Endometrium (tissue), 2 donors: Measurements from ENCODE around the gene SDK2.

Experiments used
- FAIRE-seq: peaks from 2 replicates; lab custom pipeline; 2012; peaks lifted over from hg19 to GRCh38; lab: Jason Lieb, UNC
- donor health status: control.
- donor health status: control.

SDK2 gene

GRCh38 chr17:73555199-73555960 is 88.9 kb downstream of the SDK2 start:
- no peak for FAIRE-seq

DNA sequence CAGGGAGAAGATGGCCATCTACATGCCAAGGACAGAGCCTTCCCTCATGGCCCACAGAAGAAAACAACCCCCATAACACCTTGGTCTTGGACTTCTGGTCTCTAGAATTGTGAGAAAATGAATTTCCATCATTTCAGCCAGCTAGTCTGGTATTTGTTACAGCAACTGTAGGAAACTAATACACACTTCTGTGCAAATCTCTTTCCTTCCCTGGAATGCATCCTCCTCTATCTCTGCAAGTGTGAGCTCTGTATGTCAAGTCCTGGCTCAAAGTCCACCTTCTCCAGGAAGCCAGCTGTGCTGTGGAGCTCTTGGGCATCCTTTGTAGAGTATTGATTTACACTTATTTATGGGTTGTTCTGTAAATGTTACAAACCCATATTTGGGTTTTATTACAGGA is 89.7 kb downstream of the SDK2 start:
- FAIRE-seq: no peak

GRCh38 chr17:73553311-73553710 is 90.9 kb downstream of the SDK2 start:
- no peak for FAIRE-seq

GRCh38 chr17:73552300-73553048 is 91.8 kb downstream of the SDK2 start:
- FAIRE-seq: no peak

DNA sequence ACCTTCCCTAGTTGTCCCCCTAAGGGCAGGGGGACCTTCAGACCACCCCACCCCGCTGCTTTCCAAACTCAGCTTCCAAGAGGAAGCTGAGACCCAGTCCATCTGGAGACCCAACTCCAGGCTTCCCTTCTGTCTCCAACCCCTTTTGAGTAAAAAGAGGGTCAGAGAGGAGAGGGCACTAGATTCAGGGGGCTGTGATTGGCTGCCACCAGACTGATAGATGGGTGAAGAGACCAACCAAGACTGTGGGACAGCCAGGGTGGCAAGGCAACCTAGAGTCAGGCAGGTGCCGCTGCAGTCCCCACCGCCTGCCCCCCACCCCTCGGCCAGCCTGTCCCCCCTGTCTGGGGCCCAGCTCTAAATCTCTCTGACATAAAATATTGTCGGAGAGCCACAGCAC is 92.5 kb downstream of the SDK2 start:
- no peak for FAIRE-seq

DNA sequence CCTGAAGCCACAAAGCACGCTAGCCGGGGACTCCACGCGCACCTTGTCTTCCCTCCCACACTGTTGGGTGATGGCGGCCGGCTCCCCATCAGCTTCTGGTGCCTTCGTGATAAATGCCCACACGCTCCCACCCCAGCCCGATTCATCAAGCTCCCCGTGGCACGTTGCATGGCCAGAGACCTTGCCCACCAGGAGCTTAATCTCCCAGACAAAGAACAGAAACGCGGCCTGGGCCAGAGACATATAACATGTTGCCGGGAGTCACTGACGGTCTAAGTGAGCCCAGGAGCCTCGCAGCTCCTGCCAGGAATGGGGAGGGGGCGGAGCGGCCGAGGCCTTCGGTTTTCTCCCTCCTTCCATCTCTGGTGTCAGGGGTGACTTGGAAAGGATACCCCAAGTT is 93.1 kb downstream of the SDK2 start:
- FAIRE-seq: no peak

- no peak for FAIRE-seq
These were observed 93.7 kb downstream of the SDK2 start for GRCh38 chr17:73550556-73550955.

GRCh38 chr17:73549841-73550430 is 94.3 kb downstream of the SDK2 start:
- no peak for FAIRE-seq

DNA sequence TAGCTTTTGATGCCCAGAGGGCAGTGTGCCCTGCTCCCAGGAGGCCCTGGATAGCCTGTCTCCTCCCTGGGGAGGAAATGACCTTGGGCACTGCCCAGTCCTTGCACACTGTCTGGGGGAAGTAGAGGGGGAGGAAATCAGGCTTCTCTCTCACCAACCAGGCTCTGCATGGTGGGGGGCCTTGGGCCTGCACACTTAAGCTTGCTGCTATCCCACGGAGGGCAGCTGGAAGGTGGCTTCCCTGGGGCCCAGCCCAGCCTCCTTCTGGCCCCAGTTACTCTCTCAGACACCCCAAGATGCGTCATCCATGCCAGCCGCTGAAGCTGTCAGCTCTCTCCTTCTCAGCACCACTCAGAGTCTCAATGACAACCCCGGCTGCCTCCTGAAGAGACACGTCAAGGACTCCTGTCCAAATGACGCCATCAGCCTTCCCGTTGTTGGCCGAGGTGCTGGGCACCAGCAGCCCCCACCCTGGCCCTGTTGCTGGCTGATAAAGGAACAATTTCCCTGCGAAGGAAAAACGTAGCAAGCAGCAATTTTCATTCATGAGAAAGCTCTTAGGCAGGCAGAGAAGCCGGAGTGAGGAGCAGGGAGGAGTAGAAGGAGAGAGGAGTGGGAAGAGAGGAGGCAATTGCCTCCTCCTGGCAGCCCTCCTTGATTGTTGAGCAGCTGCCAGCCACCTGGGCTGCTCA is 95.5 kb downstream of the SDK2 start:
- FAIRE-seq: no peak

DNA sequence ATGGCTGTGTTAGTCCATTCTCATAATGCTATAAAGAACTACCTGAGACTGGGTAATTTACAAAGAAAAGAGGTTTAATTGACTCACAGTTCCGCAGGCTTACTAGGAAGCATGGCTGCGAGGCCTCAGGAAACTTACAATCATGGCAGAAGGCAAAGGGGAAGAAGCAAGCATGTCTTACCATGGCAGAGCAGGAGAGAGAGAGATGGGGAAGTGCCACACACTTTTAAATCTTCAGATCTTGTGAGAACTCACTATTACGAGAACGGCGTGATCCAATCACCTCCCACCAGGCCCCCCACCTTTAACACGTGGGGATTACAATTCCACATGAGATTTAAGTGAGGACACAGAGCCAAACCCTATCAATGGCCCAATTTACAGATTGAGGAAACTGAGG is 96.5 kb downstream of the SDK2 start:
- FAIRE-seq: no peak

DNA sequence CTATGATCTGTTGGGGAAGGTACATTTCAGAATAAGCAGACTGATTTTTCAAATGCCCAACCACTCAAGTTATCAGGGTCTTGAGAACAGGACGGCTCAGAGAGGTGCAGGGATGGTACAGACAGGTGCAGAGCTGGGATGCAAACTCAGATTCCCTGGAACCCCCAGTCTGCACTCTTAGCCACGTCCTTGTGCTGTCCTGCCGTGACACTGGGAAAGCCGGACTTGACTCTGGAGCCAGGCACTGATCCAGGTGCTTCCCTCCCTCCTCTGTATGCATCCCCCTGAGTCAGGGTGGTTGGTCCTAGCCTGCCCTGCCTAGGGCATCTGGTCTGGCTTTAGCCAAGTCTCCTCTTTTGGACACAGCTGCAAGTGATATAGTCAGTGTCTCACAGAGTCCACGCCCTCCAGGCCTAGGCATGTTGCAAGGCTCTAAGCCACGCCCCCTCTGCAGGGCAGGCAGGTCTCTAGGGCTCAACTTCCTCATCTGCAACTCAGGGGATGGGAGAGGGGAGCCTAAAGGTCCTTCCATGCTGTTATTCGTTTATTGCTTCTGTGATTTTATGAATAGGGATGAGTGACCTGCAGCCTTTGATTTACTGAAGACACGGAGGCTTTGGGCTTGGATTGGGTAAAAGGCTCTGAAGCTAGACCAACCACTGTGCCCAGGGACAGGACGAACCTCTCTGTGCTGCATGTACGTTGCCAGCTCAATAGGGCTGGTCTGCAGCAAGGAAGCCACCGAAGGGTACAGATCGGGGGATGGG is 97.3 kb downstream of the SDK2 start:
- no peak for FAIRE-seq

- FAIRE-seq: no peak
These were observed 98.1 kb downstream of the SDK2 start for GRCh38 chr17:73546114-73546513.

DNA sequence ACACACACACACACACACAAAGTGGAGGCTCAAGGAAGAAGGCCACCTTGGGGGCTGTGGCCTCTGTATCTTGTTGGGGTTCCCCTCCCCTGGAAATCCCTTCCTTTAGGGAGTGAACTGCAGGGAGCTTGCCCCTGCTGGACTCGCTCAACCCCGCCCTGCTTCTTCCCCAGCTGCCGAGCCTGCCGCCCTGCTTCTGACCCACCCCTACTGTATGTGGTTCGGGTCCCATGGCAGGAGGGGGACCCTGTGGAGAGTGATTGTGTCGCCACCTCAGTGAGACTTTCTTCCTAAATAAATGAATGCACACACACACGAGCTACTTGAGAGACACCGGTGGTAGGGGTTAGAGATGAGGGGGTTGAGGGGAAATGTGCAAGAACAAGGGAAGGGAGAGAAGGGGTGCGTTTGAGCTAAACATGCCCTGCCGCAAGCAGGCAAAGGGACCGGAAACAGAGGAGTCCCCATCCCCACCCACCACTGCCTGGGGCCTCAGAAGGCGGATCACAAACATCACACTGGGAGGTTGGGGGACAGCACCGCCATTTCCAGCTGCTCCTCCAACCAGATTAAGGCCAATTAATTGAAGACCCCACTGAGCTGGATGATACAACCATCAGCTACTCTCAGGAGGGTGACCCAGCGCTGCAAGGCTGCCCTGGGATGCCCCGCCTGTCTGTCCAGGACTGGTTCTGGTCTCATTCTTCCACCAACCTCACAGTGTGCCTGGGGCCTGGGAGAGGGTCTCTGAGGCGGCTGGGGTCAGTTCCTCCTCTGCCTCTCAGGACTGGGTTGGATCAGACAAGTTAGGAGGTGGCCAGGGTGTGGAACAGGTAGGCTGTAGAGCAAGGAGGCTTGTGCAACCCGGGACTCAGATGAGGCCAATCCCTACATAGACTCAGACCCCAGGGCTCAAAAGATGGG is 98.9 kb downstream of the SDK2 start:
- FAIRE-seq: no peak

- no peak for FAIRE-seq
These were observed 99.9 kb downstream of the SDK2 start for GRCh38 chr17:73544333-73544732.

GRCh38 chr17:73542323-73542722 is 101.9 kb downstream of the SDK2 start:
- no peak for FAIRE-seq

DNA sequence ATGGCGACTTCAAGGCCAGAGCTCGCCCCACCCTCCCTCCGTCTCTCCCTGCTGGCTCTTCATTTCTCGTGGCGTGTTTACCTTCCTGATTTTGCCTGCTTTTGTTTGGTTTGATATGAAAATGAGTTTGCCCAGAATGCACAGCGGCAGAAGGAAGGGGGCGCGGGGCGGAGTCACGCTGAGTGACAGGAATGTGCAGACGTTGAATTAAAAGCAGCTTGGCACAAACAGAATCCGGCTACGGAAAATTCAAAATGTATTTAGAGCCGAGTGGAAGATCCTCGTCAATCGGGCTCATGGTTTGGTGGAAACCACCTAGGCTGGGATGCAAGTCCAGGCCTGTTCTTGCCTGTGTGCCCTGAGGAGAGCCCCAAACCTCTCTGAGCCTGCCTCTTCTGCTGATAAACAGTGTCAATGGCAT is 102.7 kb downstream of the SDK2 start:
- no peak for FAIRE-seq

DNA sequence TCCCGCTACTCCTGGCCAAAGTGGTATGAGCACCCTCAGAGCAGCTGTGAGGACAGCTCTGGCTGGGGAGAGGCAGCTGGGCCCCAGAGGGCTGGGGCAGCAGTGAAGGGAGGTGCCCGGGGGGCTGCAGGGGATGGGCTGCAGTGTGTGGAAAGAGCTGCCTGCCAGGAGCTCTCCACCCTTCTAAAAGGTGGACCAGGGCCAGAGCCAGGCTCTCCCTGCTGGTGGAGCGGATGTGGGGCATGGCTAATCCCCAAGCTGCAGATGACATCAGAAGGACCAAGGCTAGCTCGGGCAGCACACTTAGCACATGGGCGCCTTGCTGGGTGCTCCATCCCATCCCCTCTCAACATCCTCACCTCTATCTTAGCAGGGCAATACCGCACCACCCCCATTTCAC is 103.1 kb downstream of the SDK2 start:
- no peak for FAIRE-seq

- FAIRE-seq: no peak
These were observed 105.1 kb downstream of the SDK2 start for GRCh38 chr17:73539166-73539565.

DNA sequence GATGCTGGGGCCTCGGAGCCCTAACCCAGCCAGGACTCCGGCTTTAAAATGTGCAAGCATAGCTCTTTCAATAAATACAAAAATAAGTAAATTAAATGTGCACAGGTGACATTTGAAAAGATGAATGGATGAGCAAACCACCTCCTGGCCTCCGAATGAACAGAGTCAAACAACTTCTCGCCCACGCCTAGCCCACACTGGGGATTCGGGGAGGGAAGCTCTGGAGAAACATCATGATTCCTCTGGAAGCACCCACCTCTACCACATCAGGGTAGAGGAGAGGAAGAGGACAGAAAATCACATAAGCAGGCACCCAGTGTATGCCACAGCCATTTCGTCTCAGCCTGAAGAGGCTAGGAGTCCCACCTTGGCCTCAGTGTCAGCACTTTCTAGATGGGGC is 105.8 kb downstream of the SDK2 start:
- no peak for FAIRE-seq

DNA sequence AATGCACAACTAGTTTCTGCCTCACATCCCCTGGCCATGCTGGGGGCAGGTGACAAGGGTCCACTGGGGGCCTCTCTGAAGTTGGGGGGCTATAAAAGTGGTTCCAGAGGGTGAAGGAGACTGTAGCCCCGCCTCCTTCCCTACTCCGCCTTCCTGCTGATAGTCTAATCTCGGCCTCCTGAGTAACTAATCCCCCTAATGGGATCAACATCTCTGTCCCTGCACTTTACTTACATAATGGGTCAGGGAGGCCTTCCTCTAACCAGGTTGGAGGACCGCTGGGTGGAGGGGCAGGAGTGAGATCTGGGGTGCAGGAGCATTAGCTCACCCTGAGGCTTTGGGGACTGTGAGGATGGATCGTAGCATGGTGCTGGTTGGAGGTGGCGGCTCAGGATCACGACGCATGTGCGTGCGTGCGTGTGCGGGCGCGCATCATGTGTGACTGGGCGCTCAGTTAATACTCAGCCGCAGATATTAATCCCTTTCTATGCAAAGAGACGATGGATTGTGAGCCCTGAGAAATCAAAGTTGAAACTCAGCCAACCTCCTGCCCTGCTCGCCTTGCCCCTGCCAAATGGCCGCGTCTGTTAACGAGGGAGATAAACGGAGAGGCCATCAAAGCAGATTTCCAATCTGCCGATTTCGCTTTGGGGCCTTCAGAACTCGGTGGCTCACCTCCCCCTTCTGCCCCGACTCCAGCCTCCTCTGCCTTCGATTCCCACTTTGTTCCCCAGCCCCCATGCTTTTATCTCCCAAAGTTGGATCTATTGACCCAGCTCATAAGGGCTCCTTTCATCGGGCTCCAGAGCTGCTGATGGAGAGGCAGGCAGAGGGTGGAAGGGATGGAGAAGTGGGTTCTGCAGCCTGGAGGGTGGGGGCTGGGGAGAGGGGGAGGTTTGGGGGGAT is 107.3 kb downstream of the SDK2 start:
- no peak for FAIRE-seq
